ENCODE measurements around the gene PLBD2.

PLBD2 gene, protein sequence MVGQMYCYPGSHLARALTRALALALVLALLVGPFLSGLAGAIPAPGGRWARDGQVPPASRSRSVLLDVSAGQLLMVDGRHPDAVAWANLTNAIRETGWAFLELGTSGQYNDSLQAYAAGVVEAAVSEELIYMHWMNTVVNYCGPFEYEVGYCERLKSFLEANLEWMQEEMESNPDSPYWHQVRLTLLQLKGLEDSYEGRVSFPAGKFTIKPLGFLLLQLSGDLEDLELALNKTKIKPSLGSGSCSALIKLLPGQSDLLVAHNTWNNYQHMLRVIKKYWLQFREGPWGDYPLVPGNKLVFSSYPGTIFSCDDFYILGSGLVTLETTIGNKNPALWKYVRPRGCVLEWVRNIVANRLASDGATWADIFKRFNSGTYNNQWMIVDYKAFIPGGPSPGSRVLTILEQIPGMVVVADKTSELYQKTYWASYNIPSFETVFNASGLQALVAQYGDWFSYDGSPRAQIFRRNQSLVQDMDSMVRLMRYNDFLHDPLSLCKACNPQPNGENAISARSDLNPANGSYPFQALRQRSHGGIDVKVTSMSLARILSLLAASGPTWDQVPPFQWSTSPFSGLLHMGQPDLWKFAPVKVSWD

DNA sequence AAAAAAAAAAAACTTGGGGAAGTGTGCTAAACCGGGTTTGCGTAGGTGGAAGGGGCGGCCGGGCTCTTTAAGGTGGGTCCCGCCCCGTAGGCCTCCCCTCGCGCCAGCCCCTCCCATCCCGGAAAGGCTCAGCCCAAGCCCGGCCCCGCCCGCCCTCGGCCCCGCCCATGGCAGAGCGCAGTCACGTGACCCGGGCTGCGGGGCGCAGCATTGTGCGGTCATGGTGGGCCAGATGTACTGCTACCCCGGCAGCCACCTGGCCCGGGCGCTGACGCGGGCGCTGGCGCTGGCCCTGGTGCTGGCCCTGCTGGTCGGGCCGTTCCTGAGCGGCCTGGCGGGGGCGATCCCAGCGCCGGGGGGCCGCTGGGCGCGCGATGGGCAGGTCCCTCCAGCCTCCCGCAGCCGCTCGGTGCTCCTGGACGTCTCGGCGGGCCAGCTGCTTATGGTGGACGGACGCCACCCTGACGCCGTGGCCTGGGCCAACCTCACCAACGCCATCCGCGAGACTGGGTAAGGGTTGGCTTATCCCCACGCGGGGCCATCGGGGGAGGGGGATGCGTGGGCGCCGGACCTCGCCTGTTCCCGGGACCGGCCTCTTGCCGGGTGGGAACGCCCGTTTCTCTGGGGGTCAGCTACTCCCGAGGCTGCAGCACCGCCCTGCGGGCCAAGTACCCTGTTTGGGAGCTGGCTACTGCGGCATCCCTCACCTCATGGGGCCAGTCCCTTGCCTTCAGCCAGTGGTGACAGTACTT lies at the start of gene PLBD2:
Gene PLBD2, plus strand, starts transcription at position 207 of the 752 bp plus-strand sequence. Its CDS starts 14 bp downstream, at position 221.
- FAIRE-seq (no peak), DNase-seq (ENCODE audit: low spot score) (peak; percentile 72)

DNA sequence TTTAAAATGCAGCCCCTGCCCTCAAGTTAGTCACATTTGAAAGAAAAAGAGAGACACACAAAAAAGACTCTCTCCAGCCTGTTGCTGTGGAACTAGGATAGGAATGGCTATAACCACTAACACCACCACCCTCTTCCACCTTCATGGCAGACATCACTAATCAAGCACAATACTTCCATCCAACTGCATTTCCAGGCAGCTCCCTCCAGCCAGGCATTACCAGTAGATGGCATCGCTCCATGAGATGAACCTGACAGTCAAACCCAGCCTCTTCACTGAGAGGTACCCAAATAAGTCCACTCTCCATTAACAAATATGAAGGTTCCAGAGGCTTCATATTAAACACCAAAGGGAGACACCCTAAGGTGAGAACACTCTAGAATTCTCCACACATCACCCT lies 47.9 kb upstream of the PLBD2 start:
- FAIRE-seq (no peak), DNase-seq (ENCODE audit: low spot score) (no peak)

DNA sequence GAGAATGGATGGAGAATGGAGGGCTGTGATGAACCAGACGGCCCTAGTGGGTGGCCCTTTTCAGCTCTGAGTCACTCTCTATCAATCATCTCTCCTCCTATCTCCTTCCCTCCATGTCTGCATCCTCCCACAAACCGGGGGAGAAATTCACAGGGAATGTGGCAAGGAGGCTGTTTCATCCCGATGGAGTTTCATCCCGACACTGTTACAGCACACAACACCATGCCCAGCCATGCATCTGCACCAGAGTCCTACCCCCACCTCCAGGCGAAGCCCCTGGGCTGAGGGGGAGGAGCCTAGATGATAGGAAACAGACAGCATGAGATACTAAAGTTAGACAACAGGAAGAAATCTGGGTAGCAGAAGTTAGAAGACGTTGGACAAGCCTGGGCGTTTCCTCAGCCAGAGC lies 44.3 kb upstream of the PLBD2 start:
- no peak for FAIRE-seq

DNA sequence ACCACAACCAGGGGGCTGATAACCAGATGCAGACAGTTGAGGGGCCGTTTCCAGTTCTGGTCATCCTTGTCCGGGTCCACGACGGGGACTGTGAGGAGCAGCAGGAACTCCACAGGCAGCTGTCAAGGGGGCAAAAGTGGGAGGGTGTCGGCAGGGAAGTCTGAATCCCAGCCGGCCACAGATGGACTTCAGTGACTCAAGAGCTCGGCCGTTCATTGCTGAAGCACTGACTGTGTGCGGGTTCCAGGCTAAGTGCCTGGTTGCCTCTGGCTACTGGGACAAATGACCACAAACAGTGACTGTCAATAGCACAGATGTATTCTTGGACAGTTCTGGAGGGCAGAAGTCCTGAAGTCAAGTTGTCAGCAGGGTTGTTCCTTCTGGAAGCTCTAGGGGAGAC lies 43.0 kb upstream of the PLBD2 start:
- FAIRE-seq (no peak), DNase-seq (ENCODE audit: low spot score) (no peak)

More for the DNA sequence above, 44.3 kb upstream of the PLBD2 start:
- peak; percentile 32 for DNase-seq (ENCODE audit: low spot score)

DNA sequence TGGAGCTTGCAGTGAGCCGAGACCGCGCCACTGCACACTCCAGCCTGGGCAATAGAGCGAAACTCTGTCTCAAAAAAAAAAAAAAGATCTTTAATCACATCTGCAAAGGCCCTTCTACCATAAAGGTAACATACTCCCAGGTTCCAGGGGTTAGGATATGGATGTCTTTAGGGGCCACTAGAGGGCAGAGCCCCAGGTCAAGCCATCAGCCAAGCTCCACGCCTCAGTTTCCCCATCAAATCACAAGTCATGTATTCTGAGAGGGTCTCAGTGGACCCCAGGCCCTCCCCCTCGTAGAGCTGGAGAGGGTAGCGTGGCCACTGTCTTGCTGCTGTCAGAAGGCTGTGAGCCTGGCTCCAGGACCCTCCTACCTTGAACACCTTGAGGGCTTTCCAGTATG lies 42.2 kb upstream of the PLBD2 start:
- no peak for FAIRE-seq

DNA sequence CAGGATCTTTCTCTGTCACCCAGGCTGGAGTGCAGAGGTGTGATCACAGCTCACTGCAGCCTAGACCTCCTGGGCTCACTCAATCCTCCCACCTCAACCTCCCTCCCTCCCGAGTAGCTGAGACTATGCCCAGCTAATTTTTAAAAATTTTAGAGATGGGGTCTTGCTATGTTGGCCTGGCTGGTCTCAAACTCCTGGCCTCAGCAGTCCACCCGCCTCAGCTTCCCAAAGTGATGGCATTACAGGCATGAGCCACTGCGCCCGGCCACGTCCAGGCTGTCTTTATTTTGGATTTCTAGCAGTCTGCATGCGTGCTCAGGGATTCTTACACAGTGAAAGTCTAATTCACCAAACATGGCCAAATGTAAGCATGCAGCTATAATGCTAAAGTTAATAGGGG lies 41.3 kb upstream of the PLBD2 start:
- DNase-seq (ENCODE audit: low spot score) = no peak
- no peak for FAIRE-seq

More for the DNA sequence above, 42.2 kb upstream of the PLBD2 start:
- DNase-seq (ENCODE audit: low spot score) = no peak

DNA sequence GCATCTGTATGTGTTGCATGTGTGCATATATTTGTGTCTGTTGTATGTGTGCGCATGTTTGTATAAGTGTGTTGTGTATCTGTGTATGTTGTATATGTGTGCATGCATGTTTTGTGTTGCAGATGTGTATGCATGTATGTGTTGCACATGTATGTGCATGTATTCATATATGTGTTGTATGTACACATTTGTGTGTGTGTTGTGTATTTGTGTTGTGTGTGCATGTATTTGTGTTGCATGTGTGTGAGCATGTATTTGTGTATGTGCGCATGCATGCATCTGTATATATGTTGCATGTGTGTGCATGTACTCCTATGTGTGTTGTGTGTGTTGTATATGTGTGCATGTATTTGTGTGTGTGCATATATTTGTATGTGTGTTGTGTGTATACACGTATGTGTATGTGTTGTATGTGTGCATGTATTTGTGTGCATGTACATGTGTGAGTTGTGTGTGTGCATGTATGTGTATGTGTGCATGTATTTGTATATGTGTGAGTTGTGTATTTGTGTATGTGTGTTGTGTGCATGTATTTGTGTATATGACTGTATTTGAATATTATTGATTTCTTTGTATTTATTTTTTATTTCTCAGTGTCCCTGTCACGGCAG lies 40.2 kb upstream of the PLBD2 start:
- FAIRE-seq = no peak
- no peak for DNase-seq (ENCODE audit: low spot score)

DNA sequence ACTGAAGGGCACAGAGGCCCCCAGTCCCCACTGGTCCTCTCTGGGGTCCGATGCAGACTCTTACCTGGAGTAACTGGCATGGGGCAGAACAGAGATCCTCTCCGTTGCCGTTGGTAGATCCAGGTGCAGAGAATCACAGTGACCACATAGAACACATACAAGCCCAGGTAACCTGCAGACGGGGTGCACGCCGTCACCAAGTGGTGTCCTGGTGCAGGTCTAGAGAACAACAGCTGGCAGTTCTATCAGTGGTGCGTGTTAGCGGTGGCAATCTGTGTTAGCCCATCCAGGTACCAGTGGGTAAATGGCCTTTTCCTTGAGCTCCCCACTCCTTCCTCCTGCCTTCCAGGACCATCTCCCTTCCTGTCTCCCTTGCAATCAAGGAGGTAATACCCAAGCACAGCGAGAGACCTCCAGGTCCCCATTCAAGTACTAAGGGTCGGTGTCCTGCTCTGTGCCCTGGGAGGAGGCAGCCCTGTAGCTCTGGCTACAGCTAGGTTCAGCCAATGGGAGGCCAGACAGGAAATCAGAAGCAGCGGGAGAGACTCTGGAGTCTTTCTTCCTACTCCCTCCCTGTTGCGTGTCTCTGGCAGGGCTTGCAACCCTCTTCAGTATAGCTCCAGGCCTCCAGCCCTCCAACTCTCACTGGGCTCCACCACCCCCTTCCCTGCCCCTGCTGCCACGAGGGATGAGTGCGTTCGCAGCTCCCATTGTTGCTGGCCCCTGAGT lies 39.3 kb upstream of the PLBD2 start:
- DNase-seq (ENCODE audit: low spot score) (no peak), FAIRE-seq (no peak)

DNA sequence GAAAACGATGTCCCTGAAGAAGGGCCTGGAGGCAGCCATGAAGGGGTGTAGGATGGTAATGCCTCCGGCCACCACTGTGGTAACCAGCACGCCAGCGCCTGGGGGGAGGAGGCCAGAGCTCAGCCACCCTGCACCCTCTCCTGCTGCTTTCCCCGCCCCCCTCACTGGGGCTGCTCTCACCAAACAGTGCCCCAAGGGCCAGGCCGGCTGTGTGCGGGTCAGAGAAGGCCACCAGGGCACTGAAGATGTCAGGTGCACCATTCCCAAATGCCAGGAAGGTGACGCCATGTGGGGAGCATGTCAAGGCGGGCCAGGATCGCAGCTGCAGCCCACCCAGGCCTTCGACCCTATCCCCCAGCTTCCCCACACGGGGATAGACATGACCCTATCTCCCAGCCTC lies 38.0 kb upstream of the PLBD2 start:
- DNase-seq (ENCODE audit: low spot score) (no peak), FAIRE-seq (no peak)

DNA sequence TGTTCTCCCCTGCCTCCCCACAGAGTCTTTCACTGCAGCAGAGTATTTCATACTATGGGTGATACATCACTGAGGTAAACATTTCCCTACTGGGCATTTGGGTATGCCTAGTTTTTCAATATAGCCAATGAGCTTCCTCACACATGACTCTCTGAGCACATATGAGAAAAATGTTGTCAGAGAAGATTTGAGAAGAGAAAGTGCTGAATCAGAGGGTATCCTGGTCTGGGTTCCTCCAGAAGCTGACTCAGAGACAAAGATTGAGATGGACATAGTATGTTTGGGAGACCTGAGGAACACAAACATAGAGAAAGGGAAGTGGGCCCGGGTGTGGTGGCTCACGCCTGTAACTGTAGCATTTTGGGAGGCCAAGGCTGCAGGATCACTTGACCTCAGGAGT lies 36.0 kb upstream of the PLBD2 start:
- FAIRE-seq (no peak), DNase-seq (ENCODE audit: low spot score) (peak; percentile 52)

DNA sequence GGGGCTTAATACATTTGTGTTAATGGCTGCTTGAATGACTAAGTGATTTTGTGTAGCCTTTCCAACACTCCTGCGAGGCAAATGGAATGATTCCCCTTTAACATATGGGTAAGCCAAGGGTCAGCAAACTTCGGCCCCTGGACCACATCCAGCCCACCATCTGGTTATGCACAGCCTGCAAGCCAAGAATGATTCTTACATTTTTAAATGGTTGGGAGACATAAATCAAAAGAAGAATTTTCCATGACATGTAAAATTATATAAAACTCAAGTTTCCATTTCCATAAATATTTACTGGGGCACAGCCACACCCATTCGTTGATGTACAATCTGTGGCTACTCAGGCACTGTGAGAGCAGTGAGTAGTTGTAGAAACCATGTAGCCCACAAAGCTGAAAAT lies 32.5 kb upstream of the PLBD2 start:
- FAIRE-seq (no peak), DNase-seq (ENCODE audit: low spot score) (no peak)

DNA sequence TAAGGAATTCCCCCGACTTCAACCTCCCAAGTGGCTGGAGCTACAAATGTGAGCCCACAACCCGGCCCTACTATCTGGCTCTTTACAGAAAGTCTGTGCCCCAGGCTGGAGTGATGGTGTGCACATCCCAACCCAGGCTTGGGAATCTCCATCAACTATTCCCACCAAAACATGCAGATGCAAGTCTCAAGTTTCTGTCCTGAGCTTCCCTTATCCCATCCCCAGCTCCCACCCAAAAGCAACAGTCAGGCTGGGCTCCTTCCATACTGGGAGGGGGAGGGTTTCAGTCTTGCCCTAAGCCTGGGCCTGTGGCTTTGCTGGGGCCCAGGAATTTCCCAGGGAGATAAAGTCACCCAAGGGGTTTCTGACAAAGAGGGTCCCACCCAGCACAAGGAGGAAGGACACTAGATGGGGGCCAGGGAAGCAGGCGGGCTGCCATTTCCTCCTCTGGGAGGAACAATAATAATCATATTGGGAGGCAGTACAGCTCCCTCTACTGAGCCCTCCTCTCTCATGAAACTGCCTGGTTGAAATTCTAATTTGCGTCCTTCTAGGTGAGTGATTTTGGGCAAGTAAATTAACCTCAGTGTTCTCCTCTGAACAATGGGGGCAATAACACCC lies 31.5 kb upstream of the PLBD2 start:
- FAIRE-seq = no peak
- no peak for DNase-seq (ENCODE audit: low spot score)

DNA sequence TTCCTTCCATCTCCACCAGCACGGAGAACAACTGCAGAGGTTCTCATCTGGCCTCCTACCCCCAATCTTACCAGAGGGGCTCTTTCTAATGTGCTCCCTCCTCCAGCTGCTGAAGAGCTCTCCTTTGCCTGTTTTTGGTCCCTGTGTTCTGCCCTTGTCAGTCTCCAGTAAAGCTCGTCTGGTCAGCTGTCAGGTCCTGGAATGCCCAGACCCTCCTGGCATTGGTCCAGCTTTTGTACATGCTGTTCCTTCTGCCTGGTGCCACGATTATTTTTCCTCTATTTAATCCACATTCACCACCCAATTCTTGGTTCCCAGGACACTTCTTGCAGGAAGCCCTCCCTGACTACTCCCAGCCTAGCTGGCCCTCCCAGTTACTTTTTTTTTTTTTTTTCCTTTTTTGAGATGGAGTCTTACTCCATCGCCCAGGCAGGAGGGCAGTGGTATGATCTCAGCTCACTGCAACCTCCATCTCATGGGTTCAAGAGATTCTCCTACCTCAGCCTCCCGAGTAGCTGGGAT lies 30.0 kb upstream of the PLBD2 start:
- FAIRE-seq = no peak
- no peak for DNase-seq (ENCODE audit: low spot score)

DNA sequence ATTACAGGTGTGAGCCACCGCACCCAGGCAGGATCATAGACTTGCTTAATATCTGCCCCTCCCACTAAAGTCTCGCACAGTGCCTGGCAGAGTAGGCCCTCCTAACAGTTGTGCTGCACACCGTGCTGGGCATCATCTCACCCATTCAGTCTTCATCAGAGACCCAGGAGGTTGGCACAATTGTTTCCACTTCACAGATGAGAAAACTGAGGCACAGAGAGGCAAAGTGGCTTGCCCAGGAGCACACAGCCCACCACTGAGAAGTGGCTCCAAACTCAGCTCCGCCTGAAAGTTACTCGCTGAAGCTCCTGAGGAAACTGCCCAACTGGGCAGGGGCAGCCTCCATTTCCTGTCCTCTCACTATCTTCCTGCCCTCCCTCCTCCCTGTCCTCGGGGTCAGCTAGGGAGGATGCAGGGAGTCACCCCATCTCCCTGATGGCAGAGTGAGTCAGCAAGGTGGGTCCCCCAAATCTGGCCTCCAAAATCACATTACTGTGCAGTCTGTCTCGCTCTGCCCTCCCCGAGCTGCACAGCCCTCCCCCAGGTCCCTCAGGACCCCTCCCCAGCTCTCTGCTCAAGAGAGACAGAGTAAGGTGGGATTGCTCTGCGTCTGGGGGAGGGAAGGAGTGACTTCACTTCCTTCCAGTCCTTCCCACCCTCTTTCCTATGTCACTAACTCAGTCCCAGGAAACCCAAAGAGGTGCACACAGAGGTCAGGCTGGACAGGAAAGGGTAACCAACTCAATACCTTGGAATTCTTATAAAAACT lies 29.2 kb upstream of the PLBD2 start:
- DNase-seq (ENCODE audit: low spot score) = peak; percentile 66
- FAIRE-seq = no peak

DNA sequence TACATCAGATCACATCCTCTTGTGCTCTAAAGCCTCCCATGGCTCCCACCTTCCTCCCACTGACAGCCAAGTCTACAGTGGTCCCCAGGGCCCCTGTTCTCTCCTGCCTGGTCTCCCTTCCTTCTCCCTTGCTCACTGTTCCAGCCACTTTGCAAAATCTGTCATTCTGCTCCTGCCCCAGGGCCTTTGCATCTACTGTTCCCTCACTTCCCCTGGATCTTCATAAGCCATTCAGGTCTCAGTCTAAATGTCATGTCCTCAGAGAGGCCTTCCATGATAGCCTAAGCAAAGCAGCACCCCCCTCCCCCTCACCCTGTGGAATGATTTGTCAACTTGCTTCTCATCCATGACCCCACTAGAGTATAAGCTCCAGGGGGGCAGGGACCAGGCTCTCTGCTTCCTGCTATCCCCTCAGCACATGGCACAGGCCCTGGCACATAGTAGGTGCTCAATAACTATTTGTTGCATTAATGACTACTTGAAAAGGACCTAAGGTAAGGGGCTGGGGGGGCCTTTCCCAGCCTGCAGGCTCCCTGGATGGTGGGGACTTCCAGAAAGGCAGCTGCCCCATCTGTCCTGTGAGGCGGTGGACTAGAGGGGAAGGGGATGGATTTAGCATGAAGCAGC lies 28.5 kb upstream of the PLBD2 start:
- FAIRE-seq = no peak
- no peak for DNase-seq (ENCODE audit: low spot score)

DNA sequence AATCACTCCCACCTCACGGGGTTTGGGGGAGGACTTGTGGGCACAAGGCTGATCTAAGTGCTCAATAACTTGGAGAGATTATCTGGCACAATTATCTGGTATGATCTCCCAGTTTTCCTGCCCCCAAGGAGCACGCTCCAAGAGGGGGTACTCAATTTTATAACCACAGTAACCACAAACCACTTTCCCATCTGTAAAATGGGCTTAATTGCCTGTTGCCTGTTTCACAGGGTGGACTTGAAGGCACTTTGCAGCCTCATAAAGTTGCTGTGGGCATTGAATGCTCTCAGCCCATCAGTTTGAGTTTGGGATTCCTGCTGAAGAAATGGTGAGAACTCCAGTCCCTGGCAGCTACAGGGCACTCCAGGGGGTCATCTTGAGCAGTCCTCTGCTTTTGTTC lies 27.9 kb upstream of the PLBD2 start:
- FAIRE-seq = no peak
- no peak for DNase-seq (ENCODE audit: low spot score)

DNA sequence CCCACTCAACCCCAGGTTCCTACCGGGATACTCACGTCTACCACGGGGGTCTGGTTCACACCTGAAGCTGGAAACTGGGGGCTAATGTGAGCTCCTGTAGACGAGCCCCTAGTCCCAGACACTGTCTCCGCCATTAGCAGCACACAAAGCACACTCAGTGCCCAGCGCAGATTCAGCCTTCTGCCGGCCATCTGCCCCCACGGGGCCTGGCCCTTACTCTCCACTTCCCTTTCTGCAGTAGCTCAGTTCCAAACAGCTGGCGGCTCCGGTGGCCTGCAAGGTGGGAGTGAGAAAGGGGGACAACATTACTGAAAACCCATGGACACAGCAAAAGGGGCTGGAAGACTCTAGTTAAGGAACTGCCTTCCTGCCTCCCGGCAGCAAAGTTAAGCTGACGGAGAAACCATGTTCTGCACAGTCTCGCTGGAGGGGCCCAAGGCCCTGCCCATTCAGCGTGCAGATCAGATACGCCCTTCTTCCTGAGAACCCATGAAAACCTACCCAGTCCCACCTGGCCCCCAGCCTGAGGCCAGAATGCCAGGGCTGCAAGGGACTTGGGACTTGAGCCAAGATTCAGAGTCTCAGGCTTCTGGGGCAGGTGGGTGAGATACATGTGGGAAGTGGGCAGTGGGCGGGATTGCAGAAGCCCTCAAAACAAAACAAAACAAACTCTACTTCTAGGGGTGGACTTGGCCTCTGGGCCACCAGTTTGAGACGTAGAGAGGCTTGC lies 25.5 kb upstream of the PLBD2 start:
- DNase-seq (ENCODE audit: low spot score) (no peak), FAIRE-seq (no peak)

DNA sequence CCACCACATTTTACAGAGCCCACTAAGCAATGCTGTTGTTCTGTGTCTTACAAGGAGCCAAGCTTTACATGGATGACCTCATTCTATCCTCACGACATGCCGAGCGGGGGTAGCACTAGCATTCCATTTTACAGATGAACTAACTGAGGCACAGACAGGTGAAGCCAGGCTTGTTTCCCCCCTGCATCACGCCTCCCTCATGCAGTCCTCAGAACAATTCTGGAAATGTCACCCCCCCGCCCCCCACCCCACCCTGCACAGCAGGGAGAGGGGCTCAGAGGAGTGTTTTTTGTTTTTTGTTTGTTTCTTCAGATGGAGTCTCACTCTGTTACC lies 25.0 kb upstream of the PLBD2 start:
- FAIRE-seq (no peak), DNase-seq (ENCODE audit: low spot score) (no peak)
